Measurements from ENCODE around the gene CACNG7.

Gene CACNG7

GRCh38 chr19:53876651-53877224, 32.3 kb upstream of the CACNG7 start:
- Histone ChIP-seq H3K36me3 (peaks cover 47% of the 10 kb centered on the region), H3K4me1 (ENCODE audit: control insufficient read depth in 1 of 2, insufficient read depth in 1 of 2, low read depth in 1 of 2, low read length in 1 of 2) (peaks cover 85 to 90% of the 10 kb centered on the region in 2 experiments), H3K27ac (peak overlapping the region; percentile 97), H3K27me3 (peaks cover 11% of the 10 kb centered on the region), H3K9me3 (no peaks in the 10 kb centered on the region), H3K4me3 (ENCODE audit: low read depth in 1 of 2, low read length in 1 of 2) (peak overlapping the region in 1 of 2 experiments; percentile 97)
- TF ChIP-seq CTCF (IDR thresholded peaks at IDR 0.05): no peak

GRCh38 chr19:53877361-53877766, 31.7 kb upstream of the CACNG7 start:
- no peak overlapping the region for H3K4me3 ChIP-seq (ENCODE audit: low read depth in 1 of 2, low read length in 1 of 2)
- peak overlapping the region; percentile 97 for H3K27ac ChIP-seq
- peaks cover 85 to 90% of the 10 kb centered on the region in 2 experiments for H3K4me1 ChIP-seq (ENCODE audit: control insufficient read depth in 1 of 2, insufficient read depth in 1 of 2, low read depth in 1 of 2, low read length in 1 of 2)
- H3K9me3 ChIP-seq: no peaks in the 10 kb centered on the region
- H3K27me3 ChIP-seq: peaks cover 16% of the 10 kb centered on the region
- H3K36me3 ChIP-seq: peaks cover 42% of the 10 kb centered on the region
- no peak for TF ChIP-seq CTCF (IDR thresholded peaks at IDR 0.05)

GRCh38 chr19:53878776-53879139, 30.3 kb upstream of the CACNG7 start:
- peaks cover 30% of the 10 kb centered on the region for H3K27me3 ChIP-seq
- H3K4me1 ChIP-seq (ENCODE audit: control insufficient read depth in 1 of 2, insufficient read depth in 1 of 2, low read depth in 1 of 2, low read length in 1 of 2): peaks cover 75 to 77% of the 10 kb centered on the region in 2 experiments
- H3K36me3 ChIP-seq: peaks cover 28% of the 10 kb centered on the region
- no peaks in the 10 kb centered on the region for H3K9me3 ChIP-seq
- peak overlapping the region; percentile 58 for H3K27ac ChIP-seq
- peak overlapping the region; percentile 64 to 88 for H3K4me3 ChIP-seq (ENCODE audit: low read depth in 1 of 2, low read length in 1 of 2)
- TF ChIP-seq CTCF (IDR thresholded peaks at IDR 0.05): no peak

- Histone ChIP-seq H3K36me3 (peaks cover 21% of the 10 kb centered on the region), H3K4me3 (ENCODE audit: low read depth in 1 of 2, low read length in 1 of 2) (peak overlapping the region; percentile 64 to 88), H3K4me1 (ENCODE audit: control insufficient read depth in 1 of 2, insufficient read depth in 1 of 2, low read depth in 1 of 2, low read length in 1 of 2) (peaks cover 68 to 70% of the 10 kb centered on the region in 2 experiments), H3K9me3 (no peaks in the 10 kb centered on the region), H3K27ac (peak overlapping the region; percentile 58), H3K27me3 (peaks cover 36% of the 10 kb centered on the region)
- TF ChIP-seq CTCF (IDR thresholded peaks at IDR 0.05): peak; percentile 40
Measured at GRCh38 chr19:53879140-53880081, 29.7 kb upstream of the CACNG7 start.

- Histone ChIP-seq H3K9me3 (no peaks in the 10 kb centered on the region), H3K4me1 (ENCODE audit: control insufficient read depth in 1 of 2, insufficient read depth in 1 of 2, low read depth in 1 of 2, low read length in 1 of 2) (peaks cover 54 to 55% of the 10 kb centered on the region in 2 experiments), H3K27me3 (peaks cover 51% of the 10 kb centered on the region), H3K27ac (no peak overlapping the region), H3K4me3 (ENCODE audit: low read depth in 1 of 2, low read length in 1 of 2) (peak overlapping the region in 1 of 2 experiments; percentile 60), H3K36me3 (peaks cover 11% of the 10 kb centered on the region)
- no peak for TF ChIP-seq CTCF (IDR thresholded peaks at IDR 0.05)
Measured at GRCh38 chr19:53880711-53881481, 28.2 kb upstream of the CACNG7 start.

Data from neutrophil (primary cell).